ENCODE data around the gene EIF3B.
A peak's percentile ranks its signal among the peaks of the same experiment; 100 is the strongest.
"Not testable (repeated sequence)": the region's sequence is repeated elsewhere in the genome, so short reads cannot be mapped to it uniquely, and the experiment has no call there.

Gene EIF3B

DNA sequence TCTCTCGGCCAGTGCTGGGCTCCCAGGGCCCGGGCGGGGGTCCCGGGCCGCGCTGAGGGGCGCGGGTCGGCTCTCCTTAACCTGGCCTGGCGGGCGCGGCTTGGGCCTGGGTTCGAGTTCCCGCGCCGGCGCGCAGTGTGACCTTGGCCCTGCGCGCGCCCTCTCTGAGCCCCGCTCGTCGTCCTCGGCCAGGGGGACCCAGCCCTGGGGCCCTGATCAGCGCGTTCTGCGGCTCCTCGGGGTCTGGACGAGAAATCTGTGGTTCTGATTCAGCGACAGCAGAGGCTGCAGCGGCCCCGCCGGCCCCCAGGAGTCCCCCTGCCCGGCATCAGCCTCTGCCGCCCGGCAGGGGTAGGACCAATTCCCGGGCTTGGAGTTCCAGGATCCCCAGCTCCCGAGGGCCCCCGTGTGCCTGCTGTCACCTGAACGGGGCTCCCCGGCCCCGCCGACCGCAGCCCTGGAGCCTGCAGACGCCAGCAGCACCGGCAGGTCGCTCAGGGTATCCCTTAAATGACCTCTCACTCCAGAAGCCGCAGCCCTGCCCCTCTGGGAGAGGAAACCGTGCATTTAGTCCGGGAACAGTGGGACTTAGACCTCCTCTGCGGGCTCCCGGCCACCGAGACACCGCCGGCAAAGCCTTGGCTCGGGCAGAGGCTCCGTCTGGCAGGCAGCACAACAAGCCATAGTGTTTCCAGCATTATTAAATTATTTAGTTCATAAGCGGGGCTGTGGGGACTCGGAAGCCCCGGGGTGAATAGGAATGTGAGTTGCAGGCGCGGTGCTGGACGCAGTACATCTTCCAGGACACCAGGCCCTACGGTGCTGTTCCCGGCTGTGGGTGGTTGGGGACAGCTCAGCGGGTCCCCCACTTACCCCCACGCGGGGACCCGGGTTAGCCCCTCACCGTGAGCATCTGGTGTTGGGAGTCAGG is 49.4 kb downstream of the EIF3B start:
- no peak for DNase-seq

DNA sequence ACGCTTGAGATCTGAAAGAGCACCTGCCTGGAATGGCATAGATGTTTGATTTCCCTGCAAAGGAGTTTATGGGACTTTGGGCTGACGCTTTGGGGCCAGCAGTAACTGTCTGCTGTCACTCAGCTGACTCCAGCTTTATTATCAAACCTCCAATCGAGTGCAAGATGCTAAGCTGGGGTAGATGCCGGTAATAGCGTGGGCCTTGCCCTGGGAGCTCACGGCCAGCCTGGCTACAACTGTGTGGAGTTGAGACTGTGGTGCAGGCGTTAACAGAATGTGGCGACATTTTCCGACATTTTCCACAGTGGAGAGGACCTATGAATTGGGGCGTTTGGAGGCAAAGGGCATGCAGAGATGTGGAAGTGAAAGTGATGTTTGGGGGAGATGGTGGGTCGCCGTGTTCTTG is 50.1 kb downstream of the EIF3B start:
- no peak for DNase-seq

DNA sequence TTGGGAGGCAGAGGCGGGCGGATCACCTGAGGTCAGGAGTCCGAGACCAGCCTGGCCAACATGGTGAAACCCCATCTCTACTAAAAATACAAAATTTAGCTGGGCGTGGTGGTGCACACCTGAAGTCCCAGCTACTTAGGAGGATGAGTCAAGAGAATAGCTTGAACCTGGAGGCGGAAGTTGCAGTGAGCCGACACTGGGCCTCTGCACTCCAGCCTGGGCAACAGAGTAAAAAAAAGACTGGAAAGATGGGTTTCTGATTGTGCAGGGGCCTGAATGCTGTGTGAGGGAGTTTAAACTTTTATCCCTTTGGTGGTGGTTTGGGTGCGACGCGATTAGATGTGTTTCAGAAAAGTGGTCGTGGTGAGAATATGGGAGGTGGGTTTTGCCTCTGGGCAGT is 50.6 kb downstream of the EIF3B start:
- no peak for DNase-seq

DNA sequence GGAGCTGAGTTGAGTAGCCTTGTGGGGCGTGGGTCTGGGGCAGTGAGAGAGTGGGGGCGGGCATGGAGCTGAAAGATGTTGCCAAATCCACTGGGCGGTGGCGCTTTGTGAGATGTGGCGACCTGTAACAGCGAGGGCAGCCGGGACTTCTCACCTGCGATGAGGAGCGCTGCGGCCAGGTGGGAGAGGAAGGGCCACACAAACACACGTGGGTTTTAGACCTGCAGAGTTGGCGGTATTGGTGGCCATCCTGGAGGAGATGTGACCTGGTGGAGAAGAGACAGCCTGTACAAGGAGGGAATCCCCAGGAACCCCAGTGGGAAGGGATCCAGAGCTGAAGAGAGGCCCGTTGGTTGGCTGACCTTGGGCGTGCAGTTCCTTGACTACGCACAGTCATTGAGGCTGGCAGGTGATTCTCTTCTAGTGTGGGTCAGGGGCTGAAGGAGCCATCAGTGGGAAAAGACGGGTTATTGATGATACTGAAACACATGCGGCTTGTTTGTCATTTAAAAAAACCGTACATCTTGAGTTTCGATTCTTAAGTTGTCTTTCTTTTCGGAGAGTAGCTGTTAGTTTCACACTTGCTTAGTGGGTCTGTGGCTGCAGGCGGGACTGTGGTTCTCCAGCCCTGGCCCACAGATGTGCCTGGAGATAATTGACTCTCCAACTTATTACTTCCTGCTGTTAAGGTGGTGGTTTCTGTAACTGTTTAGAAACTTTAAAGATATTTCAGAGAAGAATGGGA is 51.1 kb downstream of the EIF3B start:
- DNase-seq, result peak; percentile 25

DNA sequence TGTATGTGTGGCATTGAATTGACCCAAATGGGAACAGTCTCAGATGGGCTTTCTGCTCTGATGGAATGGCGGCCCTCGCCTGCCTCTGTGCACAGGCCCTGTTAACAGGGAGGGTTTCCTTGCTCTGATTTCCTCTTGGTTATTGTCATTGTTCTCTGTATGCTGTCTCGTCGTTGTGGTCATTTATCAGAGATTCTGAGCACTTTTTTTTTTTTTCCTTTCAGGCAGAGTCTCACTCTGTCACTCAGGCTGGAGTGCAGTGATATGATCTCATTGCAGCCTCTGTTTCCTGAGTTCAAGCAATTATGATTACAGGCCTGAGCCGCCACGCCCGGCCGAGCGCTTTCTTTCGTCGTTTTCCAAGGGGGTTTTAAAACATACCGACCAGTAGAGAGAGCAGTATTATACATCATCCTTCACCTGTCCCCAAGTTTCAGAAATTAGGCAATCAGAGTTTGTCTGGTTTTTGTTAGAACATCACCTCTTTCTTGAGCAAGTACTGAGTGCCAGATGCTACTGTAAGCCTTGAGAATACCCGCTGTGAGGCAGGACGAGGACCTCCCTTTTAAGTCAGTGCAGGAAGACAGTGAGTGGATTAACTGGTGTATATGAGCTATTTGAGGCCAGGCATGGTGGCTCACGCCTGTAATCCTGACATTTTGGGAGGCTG is 55.3 kb downstream of the EIF3B start:
- DNase-seq, result no peak

DNA sequence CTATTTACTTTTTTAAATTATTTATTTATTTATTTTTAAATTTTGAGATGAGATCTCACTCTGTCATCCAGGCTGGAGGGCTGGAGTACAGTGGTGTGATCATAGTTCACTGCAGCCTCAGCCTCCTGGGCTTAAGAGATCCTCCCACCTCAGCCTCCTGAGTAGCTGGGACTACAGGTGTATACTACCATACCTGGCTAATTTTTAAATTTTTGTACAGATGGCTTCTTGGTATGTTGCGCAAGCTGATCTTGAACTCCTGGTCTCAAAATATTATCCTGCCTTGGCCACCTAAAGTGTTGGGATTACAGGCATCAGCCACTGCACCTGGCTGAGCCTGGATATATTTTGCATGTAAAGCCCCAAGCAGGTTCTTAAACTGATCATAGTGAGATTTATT is 56.4 kb downstream of the EIF3B start:
- DNase-seq, result no peak

DNA sequence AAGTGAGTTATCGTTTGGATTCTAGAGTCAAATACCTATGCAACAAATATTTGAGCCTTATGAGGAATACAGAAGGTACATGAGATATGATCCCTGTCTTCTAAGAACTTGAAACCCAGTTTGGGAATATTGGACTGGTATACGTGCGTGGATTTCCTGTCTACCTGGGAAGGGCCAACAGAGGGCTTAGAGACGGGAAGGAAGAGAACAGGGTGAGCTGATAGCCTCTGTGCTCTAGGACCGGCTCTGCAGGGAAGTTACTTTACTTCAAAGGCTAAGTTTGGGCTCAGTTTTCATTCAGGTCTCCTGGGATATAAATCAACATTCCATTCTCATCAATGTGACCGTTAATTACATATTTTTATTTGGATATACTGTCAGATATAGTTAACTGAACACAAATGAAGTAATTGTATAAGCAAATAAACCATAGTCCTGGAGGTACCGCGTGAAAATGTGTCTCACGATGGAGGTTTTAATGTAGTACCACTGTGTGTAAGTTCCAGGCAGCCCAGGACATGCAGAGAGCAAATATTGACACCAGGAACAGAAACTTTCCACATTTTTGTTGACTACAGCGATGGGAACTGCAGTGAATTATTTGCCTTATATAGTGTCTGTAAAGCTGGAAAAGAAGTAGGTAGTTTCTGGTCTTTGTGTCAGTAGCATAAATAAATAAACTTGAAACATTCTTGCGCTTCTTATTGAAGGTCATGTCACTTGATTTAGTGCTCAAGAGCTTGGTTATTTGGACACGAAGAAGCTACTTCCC is 57.4 kb downstream of the EIF3B start:
- DNase-seq, result no peak

DNA sequence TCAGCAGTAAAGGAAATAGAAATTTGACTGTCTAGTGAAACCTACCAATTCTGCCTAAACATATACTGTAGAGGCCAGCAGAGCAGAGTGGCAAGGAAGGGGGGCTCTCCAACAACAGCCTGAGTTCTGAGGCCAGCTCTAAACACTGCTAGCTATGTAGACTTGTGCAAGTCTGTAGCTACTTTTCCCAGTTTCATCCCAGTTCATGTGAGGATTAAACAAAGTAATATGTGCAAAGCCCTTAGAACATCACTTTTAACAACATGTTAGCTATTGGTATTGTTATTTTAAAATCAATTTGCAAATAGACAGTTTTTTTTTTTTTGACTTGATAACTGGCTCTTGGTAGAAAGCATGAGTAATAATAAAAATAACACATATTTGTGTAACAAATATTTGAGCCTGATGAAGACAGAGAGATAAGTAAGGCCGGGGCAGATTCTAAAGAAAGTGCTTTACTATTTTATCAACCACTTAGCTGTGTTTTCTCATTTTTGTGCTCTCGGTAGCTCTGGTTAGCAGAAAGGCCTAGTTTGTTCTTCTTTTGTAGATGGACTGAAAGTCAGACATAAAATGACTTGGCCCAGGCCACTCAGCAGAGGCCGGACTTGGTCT is 58.1 kb downstream of the EIF3B start:
- no peak for DNase-seq

DNA sequence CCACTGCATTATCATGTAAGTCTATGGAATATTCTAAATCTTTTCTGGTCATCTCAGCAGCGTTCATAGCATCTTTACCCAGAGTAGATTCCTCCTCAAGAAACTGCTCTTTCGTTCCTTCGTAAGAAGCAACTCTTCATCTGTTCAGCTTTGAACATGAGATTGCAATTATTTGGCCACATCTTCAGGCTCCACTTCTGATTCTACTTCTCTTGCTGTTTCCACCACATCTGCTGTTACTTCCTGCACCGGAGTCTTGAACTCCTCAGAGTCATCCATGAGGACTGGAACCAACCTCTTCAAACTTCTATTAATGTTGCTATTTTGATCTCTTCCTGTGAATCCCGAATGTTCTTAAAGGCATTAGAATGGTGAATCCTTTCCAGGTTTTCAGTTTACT is 61.4 kb downstream of the EIF3B start:
- no peak for DNase-seq

DNA sequence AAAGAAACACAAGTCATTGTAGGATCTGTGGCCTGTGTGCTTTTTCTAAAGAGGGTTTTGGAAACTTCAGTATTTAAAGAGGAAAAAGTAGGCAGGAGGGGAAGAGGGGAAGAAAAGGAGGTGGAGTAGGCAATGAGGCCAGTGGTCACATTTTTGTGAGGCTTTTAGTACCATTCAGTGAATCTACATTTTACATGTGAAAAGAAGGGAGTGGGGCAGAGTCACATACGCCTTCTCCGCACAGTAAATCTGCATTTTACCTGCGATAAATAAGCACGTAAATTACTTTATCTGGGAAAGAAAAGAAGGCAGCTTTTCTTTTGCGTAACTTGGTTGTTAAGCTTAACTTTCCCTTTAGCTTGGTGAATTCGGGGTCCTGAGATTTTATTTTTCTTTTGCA is 62.0 kb downstream of the EIF3B start:
- DNase-seq, result no peak

DNA sequence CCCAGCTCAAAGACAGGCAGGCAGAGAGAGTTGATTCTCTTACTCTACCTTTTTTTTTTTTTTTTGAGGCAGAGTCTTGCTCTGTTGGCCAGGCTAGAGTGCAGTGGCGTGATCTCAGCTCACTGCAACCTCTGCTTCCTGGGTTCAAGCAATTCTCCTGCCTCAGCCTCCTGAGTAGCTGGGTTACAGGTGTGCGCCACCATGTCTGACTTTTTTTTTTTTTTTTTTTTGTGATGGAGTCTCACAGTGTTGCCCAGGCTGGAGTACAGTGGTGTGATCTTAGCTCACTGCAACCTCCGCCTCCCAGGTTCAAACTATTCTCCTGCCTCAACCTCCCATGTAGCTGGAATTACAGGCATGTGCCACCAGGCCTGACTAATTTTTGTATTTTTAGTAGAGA is 62.6 kb downstream of the EIF3B start:
- not testable (repeated sequence) for DNase-seq

DNA sequence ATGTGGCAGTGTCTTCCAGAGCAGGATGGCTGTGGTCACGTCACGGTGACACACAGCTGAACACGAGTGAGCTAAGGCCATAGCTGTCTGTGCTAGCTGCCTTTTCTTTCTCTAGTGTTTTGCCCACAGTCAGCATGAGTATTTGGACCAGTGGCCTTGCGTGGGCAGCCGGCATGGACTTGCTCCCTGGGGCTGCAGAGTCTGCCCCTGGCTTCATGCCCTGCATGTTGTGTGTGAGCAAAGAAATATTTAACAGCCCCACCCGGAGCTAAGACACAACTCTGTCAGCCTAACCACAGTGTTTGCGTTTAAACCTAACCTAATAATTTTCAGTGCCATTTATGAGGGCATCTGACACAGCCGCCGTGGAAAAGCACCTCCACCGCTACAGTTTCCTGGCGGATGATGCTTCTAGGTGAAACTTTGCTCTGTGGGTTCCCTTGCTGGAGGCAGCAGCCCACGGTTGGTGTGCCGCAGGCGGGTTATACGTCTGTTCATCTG is 63.4 kb downstream of the EIF3B start:
- peak; percentile 21 for DNase-seq

DNA sequence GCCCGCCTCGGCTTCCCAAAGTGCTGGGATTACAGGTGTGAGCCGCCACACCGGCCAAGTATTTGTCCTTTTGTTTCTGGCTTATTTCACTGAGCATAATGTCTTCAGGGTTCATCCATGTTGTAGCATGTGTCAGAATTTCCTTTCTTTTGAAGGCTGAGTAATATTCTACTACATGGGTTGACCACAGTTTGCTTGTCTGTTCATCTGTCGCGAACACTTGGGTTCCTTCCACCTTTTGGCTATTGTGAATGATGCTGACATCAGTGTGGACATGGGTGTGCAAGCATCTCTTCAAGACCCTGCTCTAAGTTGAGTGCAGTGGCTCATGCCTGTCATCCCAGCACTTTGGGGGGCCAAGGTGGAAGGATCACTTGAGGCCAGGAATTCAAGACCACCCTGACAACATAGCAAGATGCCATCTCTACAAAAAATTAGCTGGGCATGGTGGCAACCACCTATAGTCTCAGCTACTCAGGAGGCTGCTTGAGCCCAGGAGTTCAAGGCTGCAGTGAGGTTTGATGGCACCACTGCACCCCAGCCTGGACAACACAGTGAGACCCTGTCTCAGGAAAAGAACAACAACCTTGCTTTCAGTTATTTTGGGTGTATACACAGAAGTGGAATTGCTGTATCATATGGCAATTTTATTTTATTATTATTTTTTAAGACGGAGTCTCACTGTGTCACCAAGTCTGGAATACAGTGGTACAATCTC is 65.7 kb downstream of the EIF3B start:
- no peak for DNase-seq

DNA sequence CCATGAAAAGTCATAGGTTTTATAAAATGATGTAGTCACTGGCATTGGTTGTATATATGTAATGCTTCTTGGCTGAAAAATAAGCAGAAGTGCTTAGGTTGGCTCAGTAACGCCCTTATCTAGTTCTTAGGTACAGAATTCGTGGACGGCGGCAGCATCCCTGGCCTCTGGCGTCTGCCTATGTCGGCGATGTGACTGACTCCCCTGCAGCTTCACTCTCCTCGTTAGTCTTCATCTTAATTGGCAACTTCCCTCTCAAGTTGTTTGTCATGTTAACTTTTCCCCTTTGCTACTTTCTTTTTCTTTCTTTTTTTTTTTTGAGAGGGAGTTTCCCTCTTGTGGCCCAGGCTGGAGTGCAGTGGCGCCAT is 67.3 kb downstream of the EIF3B start:
- no peak for DNase-seq

DNA sequence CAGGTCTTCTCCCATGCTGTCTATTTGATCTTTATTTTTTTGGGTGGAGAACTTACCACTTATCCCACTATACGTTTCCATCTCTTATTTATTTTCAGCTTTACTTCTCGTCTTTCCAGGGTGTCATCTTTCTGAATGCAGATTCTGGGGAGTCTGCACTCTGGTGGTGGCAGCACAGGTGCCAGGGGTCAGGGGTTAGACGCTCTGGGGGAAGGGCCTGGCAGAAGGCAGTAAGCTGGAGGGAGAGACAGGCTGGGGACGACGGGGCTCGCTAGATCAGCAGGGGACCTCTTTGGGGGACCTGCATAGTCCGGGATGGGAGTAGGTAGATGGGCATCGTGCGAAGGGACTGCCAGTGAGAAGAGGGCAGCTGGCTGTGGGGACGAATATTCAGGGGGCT is 71.1 kb downstream of the EIF3B start:
- no peak for DNase-seq
